MM.1S (cell line): ENCODE measurements around the gene DAB1.

Source experiments
- DNase-seq: peaks from one replicate; pipeline ENCODE4 v3.0.0-alpha.2; 2015
- H2AFZ ChIP-seq: fragments of 300-600 bp; sonication (generic); 2 replicates; pipeline ENCODE4 v1.6.0; 2016; ENCODE audit warnings: antibody characterized with exemption, low read length
- H3F3A ChIP-seq: fragments of 300-600 bp; sonication (generic); 2 replicates; pipeline ENCODE4 v1.6.1; 2016; ENCODE audit warnings: mild to moderate bottlenecking, antibody characterized with exemption, low read length, moderate library complexity, mixed read lengths; ENCODE audit not compliant: insufficient read depth
- H3K27ac ChIP-seq: fragments of 300-600 bp; sonication (generic); 2 replicates; pipeline ENCODE4 v1.5.1; 2016; ENCODE audit warnings: mild to moderate bottlenecking, low read length
- H3K27me3 ChIP-seq: fragments of 300-600 bp; sonication (generic); replicated peaks from 2 replicates; pipeline ENCODE4 v1.6.0; 2016; ENCODE audit warnings: low read length; ENCODE audit not compliant: insufficient read depth
- H3K36me3 ChIP-seq: fragments of 300-600 bp; sonication (generic); replicated peaks from 2 replicates; pipeline ENCODE4 v1.6.1; 2016; ENCODE audit warnings: mild to moderate bottlenecking, low read length, mixed read lengths; ENCODE audit not compliant: insufficient read depth
- H3K4me1 ChIP-seq: fragments of 300-600 bp; sonication (generic); 2 replicates; pipeline ENCODE4 v1.6.1; 2016; ENCODE audit warnings: low read length, mixed read lengths
- H3K4me2 ChIP-seq: fragments of 300-600 bp; sonication (generic); 2 replicates; pipeline ENCODE4 v1.6.0; 2016; ENCODE audit warnings: low read depth, low read length
- H3K4me3 ChIP-seq: fragments of 300-600 bp; sonication (generic); 2 replicates; pipeline ENCODE4 v1.5.1; 2016; ENCODE audit warnings: low read length, mixed read lengths
- H3K79me2 ChIP-seq: fragments of 300-600 bp; sonication (generic); 2 replicates; pipeline ENCODE4 v1.6.1; 2016; ENCODE audit warnings: mixed run types, low read length, mixed read lengths
- H3K9ac ChIP-seq: fragments of 300-600 bp; sonication (generic); 2 replicates; pipeline ENCODE4 v1.6.1; 2016; ENCODE audit warnings: low read length, mixed read lengths
- H3K9me2 ChIP-seq: fragments of 300-600 bp; sonication (generic); replicated peaks from 2 replicates; pipeline ENCODE4 v1.6.1; 2016; ENCODE audit warnings: mild to moderate bottlenecking, low read length, mixed read lengths; ENCODE audit not compliant: insufficient read depth
- H3K9me3 ChIP-seq: fragments of 300-600 bp; sonication (generic); replicated peaks from 2 replicates; pipeline ENCODE4 v1.6.1; 2016; ENCODE audit warnings: mild to moderate bottlenecking, low read length, mixed read lengths; ENCODE audit not compliant: insufficient read depth
- H4K20me1 ChIP-seq: fragments of 300-600 bp; sonication (generic); 2 replicates; pipeline ENCODE4 v1.6.1; 2016; ENCODE audit warnings: mild to moderate bottlenecking, low read length, moderate library complexity, mixed read lengths; ENCODE audit not compliant: insufficient read depth
- CTCF ChIP-seq: fragments of 300-600 bp; sonication (generic); IDR thresholded peaks from 2 replicates; pipeline ENCODE4 v1.5.1; 2016; ENCODE audit warnings: antibody characterized with exemption, low read length, mixed read lengths
- EZH2 ChIP-seq: fragments of 300-600 bp; sonication (generic); optimal IDR thresholded peaks from 2 replicates; pipeline ENCODE3; 2017; ENCODE audit warnings: low read depth, mild to moderate bottlenecking, antibody characterized with exemption, low read length, mixed read lengths
- EZH2phosphoT487 ChIP-seq: fragments of 300-600 bp; sonication (generic); IDR thresholded peaks from 2 replicates; pipeline ENCODE4 v1.6.1; 2018; ENCODE audit warnings: antibody characterized with exemption, low read length

The DAB1 gene

DNA sequence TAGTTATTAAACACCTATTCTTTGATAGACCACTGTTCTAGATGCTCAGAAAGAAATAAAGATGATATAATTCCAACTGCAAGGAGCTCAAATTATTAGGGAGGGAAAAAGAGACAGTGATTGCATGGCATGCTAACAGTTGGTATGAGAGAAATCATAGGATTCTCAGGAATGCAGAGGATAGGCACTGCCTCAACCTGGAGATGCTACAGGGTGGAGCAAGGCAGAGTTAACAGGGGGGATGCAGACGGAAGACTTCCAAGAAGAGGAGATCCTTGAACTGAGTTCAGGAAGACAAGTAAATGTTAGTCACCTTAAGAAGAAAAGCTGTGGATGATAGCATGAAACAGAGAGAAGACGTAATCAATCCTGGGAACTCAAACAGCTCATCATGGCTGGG lies 123.7 kb downstream of the DAB1 start:
- DNase-seq: no peak

DNA sequence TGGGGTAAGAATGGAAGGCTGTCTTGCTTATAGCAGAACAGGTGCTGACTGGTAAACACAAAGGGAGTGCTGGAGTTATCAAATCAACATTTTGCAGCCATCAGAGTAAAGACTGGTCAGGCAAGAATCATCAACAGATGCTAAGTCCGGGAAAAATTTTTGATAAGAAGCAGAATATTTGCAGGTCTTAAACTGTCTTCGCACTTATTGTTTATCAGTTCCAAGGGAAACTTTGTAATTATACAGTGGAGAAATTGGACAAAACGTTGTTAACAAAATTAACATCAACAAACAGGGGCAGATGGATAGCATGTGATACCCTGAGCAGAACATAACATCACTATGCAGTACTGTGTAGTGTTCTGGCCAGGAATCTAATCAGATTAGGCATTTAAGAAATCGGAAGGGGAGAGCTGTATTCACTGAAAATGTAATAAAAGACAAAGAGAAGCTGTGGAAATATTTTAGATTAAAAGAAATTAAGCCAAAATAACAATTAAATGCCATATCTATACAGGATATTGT lies 127.1 kb downstream of the DAB1 start:
- H3K9me3 ChIP-seq: no peaks in the 10 kb centered on the region
- TF ChIP-seq CTCF: no peak
- no peak for TF ChIP-seq EZH2phosphoT487
- no peak for TF ChIP-seq EZH2
- H3K36me3 ChIP-seq: no peaks in the 10 kb centered on the region
- no peaks in the 10 kb centered on the region for H4K20me1 ChIP-seq
- H3K9me2 ChIP-seq: no peaks in the 10 kb centered on the region
- no peak for DNase-seq
- no peak overlapping the region for H3K4me3 ChIP-seq
- H3K27me3 ChIP-seq: no peaks in the 10 kb centered on the region
- H3K27ac ChIP-seq: no peak overlapping the region
- H3K4me2 ChIP-seq: no peak overlapping the region
- H3F3A ChIP-seq: no peaks in the 10 kb centered on the region
- H3K79me2 ChIP-seq: no peaks in the 10 kb centered on the region
- no peak overlapping the region for H3K9ac ChIP-seq
- H3K4me1 ChIP-seq: no peaks in the 10 kb centered on the region
- H2AFZ ChIP-seq: no peak overlapping the region

More for the DNA sequence above, 123.7 kb downstream of the DAB1 start:
- Histone ChIP-seq H3K9ac (no peak overlapping the region), H3K27me3 (no peaks in the 10 kb centered on the region), H3K79me2 (no peaks in the 10 kb centered on the region), H3F3A (no peaks in the 10 kb centered on the region), H3K9me3 (no peaks in the 10 kb centered on the region), H3K4me3 (no peak overlapping the region), H3K9me2 (no peaks in the 10 kb centered on the region), H3K36me3 (no peaks in the 10 kb centered on the region), H3K27ac (no peak overlapping the region), H4K20me1 (no peaks in the 10 kb centered on the region), H3K4me1 (no peaks in the 10 kb centered on the region), H2AFZ (no peak overlapping the region), H3K4me2 (no peak overlapping the region)
- TF ChIP-seq EZH2phosphoT487 (no peak), EZH2 (no peak), CTCF (no peak)

DNA sequence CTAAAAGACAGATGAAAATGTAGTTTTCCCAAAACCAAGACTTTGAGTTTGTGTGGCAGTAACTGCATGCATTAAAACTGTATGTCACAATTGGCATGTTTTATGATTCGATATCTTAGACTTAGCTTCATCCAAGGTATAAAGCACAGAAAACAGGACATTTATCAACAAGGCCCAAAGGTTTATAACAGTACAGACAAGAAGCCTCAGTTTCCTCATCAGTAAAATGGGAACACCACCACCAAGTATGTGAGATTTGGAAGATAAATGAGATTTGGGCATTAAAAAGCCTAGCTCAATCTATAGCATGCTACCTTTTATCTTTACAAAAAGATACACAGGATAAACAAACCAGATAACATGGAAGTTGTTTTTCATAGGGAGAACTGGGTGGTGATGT lies 128.5 kb downstream of the DAB1 start:
- no peaks in the 10 kb centered on the region for H4K20me1 ChIP-seq
- no peak overlapping the region for H3K27ac ChIP-seq
- H3K27me3 ChIP-seq: no peaks in the 10 kb centered on the region
- no peaks in the 10 kb centered on the region for H3K79me2 ChIP-seq
- TF ChIP-seq EZH2: no peak
- TF ChIP-seq EZH2phosphoT487: no peak
- TF ChIP-seq CTCF: no peak
- H3F3A ChIP-seq: no peaks in the 10 kb centered on the region
- no peak overlapping the region for H3K4me2 ChIP-seq
- H3K9me3 ChIP-seq: no peaks in the 10 kb centered on the region
- H3K36me3 ChIP-seq: no peaks in the 10 kb centered on the region
- no peak for DNase-seq
- no peak overlapping the region for H2AFZ ChIP-seq
- no peaks in the 10 kb centered on the region for H3K9me2 ChIP-seq
- no peaks in the 10 kb centered on the region for H3K4me1 ChIP-seq
- H3K9ac ChIP-seq: no peak overlapping the region
- no peak overlapping the region for H3K4me3 ChIP-seq

DNA sequence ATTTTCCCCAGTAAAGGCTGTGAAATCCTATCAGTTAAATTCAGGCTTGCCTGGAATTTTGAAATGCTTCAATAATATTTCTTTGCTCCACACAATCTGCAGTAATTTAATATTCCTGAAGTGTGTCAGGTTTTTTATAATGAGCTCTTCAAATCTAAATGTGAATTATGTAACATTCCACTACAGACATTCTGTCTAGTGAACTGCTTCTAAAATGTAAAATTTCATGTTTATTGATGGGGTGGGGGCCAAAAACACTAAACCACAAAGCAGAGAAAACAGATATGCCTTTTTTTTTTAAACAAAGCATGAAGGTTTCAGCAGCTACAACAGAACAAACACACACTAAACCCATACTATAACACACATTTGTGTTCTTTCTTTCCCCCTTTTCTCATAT lies 129.7 kb downstream of the DAB1 start:
- Histone ChIP-seq H3K4me2 (no peak overlapping the region), H3K27me3 (no peaks in the 10 kb centered on the region), H3K79me2 (no peaks in the 10 kb centered on the region), H2AFZ (no peak overlapping the region), H3K36me3 (no peaks in the 10 kb centered on the region), H3K4me1 (no peaks in the 10 kb centered on the region), H3K9me2 (no peaks in the 10 kb centered on the region), H3F3A (no peaks in the 10 kb centered on the region), H3K9me3 (no peaks in the 10 kb centered on the region), H3K4me3 (no peak overlapping the region), H3K27ac (no peak overlapping the region), H4K20me1 (no peaks in the 10 kb centered on the region), H3K9ac (no peak overlapping the region)
- DNase-seq: no peak
- TF ChIP-seq EZH2phosphoT487 (no peak), EZH2 (no peak), CTCF (no peak)
